HEK293 (cell line): ENCODE measurements around the gene ITGA11.

Experiments
- CTCF ChIA-PET: fragments of 350-600 bp; formaldehyde crosslinking; extraction: SDS; loops from one replicate; lab custom pipeline; 2021; ENCODE audit warnings: antibody characterized with exemption; lab: Yijun Ruan, JAX
- POLR2A ChIA-PET: fragments of 300-600 bp; formaldehyde crosslinking; extraction: SDS; loops from one replicate; lab custom pipeline; 2020; ENCODE audit warnings: antibody characterized with exemption, inconsistent platforms; lab: Yijun Ruan, JAX
- H3K27ac ChIP-seq: fragments of 200-500 bp; sonication (Bioruptor generic); 2 replicates; pipeline ENCODE4 v1.5.1; 2014; ENCODE audit warnings: low read depth, low read length, control low read depth, inconsistent platforms; ENCODE audit errors: extremely low read depth
- H3K36me3 ChIP-seq, 2 experiments: fragments of 200-500 bp in 1 of 2; sonication (Bioruptor generic) in 1 of 2; 1 replicate in 1 of 2; 2 replicates in 1 of 2; pipeline ENCODE4 v1.5.1; 2014 to 2017; ENCODE audit warnings: inconsistent platforms in 2 of 2, low read length in 2 of 2; ENCODE audit not compliant: control insufficient read depth in 2 of 2, insufficient read depth in 1 of 2
- H3K4me1 ChIP-seq: fragments of 200-500 bp; sonication (Bioruptor generic); 2 replicates; pipeline ENCODE4 v1.5.1; 2014; ENCODE audit warnings: mild to moderate bottlenecking, low read length, inconsistent platforms; ENCODE audit not compliant: control insufficient read depth, insufficient read depth
- H3K4me3 ChIP-seq: 2 replicates; pipeline ENCODE4 v1.5.1; 2011; ENCODE audit warnings: low read depth, mild to moderate bottlenecking, control low read depth, low read length, moderate library complexity
- H3K9me3 ChIP-seq: fragments of 200-500 bp; sonication (Bioruptor generic); 2 replicates; pipeline ENCODE4 v1.5.1; 2014; ENCODE audit warnings: low read depth, low read length, inconsistent platforms; ENCODE audit not compliant: control insufficient read depth, insufficient read depth
- KLF7 ChIP-seq: fragments of 450-650 bp; formaldehyde crosslinking; IDR thresholded peaks from 2 replicates; pipeline ENCODE4 v1.5.1; 2016; ENCODE audit warnings: missing biosample characterization, missing genetic modification characterization, borderline replicate concordance
- OSR2 ChIP-seq: fragments of 450-650 bp; formaldehyde crosslinking; IDR thresholded peaks from 2 replicates; pipeline ENCODE4 v1.5.1; 2016; ENCODE audit warnings: missing biosample characterization, missing genetic modification characterization
- PRDM1 ChIP-seq: fragments of 450-650 bp; formaldehyde crosslinking; IDR thresholded peaks from 2 replicates; pipeline ENCODE4; 2016; ENCODE audit warnings: missing biosample characterization, missing genetic modification characterization
- YY1 ChIP-seq: fragments of 450-650 bp; formaldehyde crosslinking; IDR thresholded peaks from 2 replicates; pipeline ENCODE4 v1.5.1; 2018; ENCODE audit warnings: missing biosample characterization, missing genetic modification characterization
- YY2 ChIP-seq: fragments of 450-650 bp; formaldehyde crosslinking; IDR thresholded peaks from 2 replicates; pipeline ENCODE4 v1.5.1; 2016; ENCODE audit warnings: missing biosample characterization, missing genetic modification characterization
- ZBTB20 ChIP-seq: fragments of 450-650 bp; formaldehyde crosslinking; IDR thresholded peaks from 2 replicates; pipeline ENCODE4 v1.5.1; 2016; ENCODE audit warnings: missing biosample characterization, missing genetic modification characterization
- ZFP37 ChIP-seq: fragments of 450-650 bp; formaldehyde crosslinking; IDR thresholded peaks from 2 replicates; pipeline ENCODE4 v1.5.1; 2016; ENCODE audit warnings: missing biosample characterization, missing genetic modification characterization
- ZNF121 ChIP-seq: fragments of 450-650 bp; formaldehyde crosslinking; IDR thresholded peaks from 2 replicates; pipeline ENCODE4 v1.5.1; 2016; ENCODE audit warnings: missing biosample characterization, missing genetic modification characterization
- ZNF138 ChIP-seq: fragments of 450-650 bp; formaldehyde crosslinking; IDR thresholded peaks from 2 replicates; pipeline ENCODE4 v1.5.1; 2016; ENCODE audit warnings: missing biosample characterization, missing genetic modification characterization, borderline replicate concordance
- ZNF2 ChIP-seq: fragments of 450-650 bp; formaldehyde crosslinking; IDR thresholded peaks from 2 replicates; pipeline ENCODE4 v1.5.1; 2016; ENCODE audit warnings: missing biosample characterization, missing genetic modification characterization
- ZNF214 ChIP-seq: fragments of 450-650 bp; formaldehyde crosslinking; IDR thresholded peaks from 2 replicates; pipeline ENCODE4 v1.5.1; 2017; ENCODE audit warnings: missing biosample characterization, mild to moderate bottlenecking, missing genetic modification characterization, borderline replicate concordance
- ZNF239 ChIP-seq: fragments of 450-650 bp; formaldehyde crosslinking; IDR thresholded peaks from 2 replicates; pipeline ENCODE4 v1.5.1; 2016; ENCODE audit warnings: missing biosample characterization, missing genetic modification characterization
- ZNF350 ChIP-seq: fragments of 450-650 bp; formaldehyde crosslinking; IDR thresholded peaks from 2 replicates; pipeline ENCODE4 v1.5.0; 2017; ENCODE audit warnings: missing biosample characterization, mild to moderate bottlenecking, missing genetic modification characterization
- ZNF623 ChIP-seq: fragments of 450-650 bp; formaldehyde crosslinking; IDR thresholded peaks from 2 replicates; pipeline ENCODE4 v1.5.1; 2016; ENCODE audit warnings: missing biosample characterization, missing genetic modification characterization
- ZNF654 ChIP-seq: fragments of 450-650 bp; formaldehyde crosslinking; IDR thresholded peaks from 2 replicates; pipeline ENCODE4 v1.5.1; 2016; ENCODE audit warnings: low read depth, missing biosample characterization, missing genetic modification characterization
- TF ChIP-seq, protein P1 (sequence below): fragments of 450-650 bp; formaldehyde crosslinking; IDR thresholded peaks from 2 replicates; pipeline ENCODE4 v1.5.1; 2016; ENCODE audit warnings: missing biosample characterization, missing genetic modification characterization
- TF ChIP-seq, protein P2 (sequence below): fragments of 450-650 bp; formaldehyde crosslinking; IDR thresholded peaks from 2 replicates; pipeline ENCODE4 v1.5.1; 2016; ENCODE audit warnings: missing biosample characterization, missing genetic modification characterization
- TF ChIP-seq, protein P3 (sequence below): fragments of 450-650 bp; formaldehyde crosslinking; IDR thresholded peaks from 2 replicates; pipeline ENCODE4 v1.5.1; 2016; ENCODE audit warnings: missing biosample characterization, missing genetic modification characterization
- TF ChIP-seq, protein P4 (sequence below): fragments of 450-650 bp; formaldehyde crosslinking; IDR thresholded peaks from 2 replicates; pipeline ENCODE4 v1.5.1; 2016; ENCODE audit warnings: missing biosample characterization, missing genetic modification characterization
- TF ChIP-seq, protein P5 (sequence below): fragments of 450-650 bp; formaldehyde crosslinking; optimal IDR thresholded peaks from 2 replicates; pipeline ENCODE3; 2016; ENCODE audit warnings: missing biosample characterization, mild to moderate bottlenecking, missing genetic modification characterization

The ITGA11 gene

DNA sequence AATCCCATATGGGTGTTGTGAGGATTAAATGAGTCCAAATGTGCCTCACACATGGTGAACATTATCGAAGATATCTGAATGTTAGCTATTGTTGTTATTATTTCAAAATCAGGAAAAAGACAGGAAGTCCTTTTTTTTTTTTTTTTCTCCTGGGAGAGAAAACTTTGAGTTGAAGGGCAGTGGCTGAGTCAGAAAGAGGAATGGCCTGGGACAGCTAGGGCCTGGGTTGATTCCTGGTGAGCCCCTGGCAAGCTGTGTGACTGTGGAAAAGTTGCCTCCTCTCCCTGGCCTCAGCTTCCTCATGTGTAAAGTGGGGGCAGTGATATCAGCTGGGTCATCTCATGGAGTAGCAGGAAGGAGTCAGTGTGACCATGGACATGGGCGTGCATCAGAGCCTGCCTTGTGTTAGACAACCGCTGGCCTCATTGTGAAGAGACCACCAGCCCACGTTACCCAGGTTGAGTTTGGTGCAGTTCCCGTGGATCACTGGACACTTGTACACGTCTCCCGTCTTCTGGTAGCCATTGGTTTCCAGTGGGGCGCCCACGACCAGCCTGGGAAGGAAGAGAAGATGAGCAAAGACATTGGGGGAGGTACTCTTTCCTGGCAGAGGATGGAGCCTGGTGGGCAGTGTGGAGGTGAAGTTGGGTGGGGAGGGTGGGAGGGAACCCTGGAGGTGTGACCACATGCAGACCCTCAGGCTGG lies 63.1 kb downstream of the ITGA11 start:
- Histone ChIP-seq H3K4me1 (no peaks in the 10 kb centered on the region), H3K9me3 (no peaks in the 10 kb centered on the region), H3K36me3 (no peaks in the 10 kb centered on the region), H3K4me3 (no peak overlapping the region), H3K27ac (no peak overlapping the region)
- POLR2A ChIA-PET: interaction anchor here (0.6 kb wide), 1 partner anchor 369 kb away, joined by 3 read pairs; no protein-coding TSS in a partner anchor
- no peak for TF ChIP-seq ZFP37 (tag by site-specific recombination)
- TF ChIP-seq, protein P1, sequence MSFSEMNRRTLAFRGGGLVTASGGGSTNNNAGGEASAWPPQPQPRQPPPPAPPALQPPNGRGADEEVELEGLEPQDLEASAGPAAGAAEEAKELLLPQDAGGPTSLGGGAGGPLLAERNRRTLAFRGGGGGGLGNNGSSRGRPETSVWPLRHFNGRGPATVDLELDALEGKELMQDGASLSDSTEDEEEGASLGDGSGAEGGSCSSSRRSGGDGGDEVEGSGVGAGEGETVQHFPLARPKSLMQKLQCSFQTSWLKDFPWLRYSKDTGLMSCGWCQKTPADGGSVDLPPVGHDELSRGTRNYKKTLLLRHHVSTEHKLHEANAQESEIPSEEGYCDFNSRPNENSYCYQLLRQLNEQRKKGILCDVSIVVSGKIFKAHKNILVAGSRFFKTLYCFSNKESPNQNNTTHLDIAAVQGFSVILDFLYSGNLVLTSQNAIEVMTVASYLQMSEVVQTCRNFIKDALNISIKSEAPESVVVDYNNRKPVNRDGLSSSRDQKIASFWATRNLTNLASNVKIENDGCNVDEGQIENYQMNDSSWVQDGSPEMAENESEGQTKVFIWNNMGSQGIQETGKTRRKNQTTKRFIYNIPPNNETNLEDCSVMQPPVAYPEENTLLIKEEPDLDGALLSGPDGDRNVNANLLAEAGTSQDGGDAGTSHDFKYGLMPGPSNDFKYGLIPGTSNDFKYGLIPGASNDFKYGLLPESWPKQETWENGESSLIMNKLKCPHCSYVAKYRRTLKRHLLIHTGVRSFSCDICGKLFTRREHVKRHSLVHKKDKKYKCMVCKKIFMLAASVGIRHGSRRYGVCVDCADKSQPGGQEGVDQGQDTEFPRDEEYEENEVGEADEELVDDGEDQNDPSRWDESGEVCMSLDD (tag by site-specific recombination): no peak
- TF ChIP-seq ZNF654 (tag by site-specific recombination): no peak
- no peak for TF ChIP-seq PRDM1
- TF ChIP-seq ZNF214 (tag by site-specific recombination): no peak
- no peak for TF ChIP-seq ZNF138 (tag by site-specific recombination)
- no peak for TF ChIP-seq KLF7 (tag by site-specific recombination)
- TF ChIP-seq, protein P2, sequence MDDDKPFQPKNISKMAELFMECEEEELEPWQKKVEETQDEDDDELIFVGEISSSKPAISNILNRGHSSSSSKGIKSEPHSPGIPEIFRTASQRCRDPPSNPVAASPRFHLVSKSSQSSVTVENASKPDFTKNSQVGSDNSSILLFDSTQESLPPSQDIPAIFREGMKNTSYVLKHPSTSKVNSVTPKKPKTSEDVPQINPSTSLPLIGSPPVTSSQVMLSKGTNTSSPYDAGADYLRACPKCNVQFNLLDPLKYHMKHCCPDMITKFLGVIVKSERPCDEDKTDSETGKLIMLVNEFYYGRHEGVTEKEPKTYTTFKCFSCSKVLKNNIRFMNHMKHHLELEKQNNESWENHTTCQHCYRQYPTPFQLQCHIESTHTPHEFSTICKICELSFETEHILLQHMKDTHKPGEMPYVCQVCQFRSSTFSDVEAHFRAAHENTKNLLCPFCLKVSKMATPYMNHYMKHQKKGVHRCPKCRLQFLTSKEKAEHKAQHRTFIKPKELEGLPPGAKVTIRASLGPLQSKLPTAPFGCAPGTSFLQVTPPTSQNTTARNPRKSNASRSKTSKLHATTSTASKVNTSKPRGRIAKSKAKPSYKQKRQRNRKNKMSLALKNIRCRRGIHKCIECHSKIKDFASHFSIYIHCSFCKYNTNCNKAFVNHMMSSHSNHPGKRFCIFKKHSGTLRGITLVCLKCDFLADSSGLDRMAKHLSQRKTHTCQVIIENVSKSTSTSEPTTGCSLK (tag by site-specific recombination): no peak
- TF ChIP-seq YY2 (tag by site-specific recombination): no peak
- TF ChIP-seq, protein P3, sequence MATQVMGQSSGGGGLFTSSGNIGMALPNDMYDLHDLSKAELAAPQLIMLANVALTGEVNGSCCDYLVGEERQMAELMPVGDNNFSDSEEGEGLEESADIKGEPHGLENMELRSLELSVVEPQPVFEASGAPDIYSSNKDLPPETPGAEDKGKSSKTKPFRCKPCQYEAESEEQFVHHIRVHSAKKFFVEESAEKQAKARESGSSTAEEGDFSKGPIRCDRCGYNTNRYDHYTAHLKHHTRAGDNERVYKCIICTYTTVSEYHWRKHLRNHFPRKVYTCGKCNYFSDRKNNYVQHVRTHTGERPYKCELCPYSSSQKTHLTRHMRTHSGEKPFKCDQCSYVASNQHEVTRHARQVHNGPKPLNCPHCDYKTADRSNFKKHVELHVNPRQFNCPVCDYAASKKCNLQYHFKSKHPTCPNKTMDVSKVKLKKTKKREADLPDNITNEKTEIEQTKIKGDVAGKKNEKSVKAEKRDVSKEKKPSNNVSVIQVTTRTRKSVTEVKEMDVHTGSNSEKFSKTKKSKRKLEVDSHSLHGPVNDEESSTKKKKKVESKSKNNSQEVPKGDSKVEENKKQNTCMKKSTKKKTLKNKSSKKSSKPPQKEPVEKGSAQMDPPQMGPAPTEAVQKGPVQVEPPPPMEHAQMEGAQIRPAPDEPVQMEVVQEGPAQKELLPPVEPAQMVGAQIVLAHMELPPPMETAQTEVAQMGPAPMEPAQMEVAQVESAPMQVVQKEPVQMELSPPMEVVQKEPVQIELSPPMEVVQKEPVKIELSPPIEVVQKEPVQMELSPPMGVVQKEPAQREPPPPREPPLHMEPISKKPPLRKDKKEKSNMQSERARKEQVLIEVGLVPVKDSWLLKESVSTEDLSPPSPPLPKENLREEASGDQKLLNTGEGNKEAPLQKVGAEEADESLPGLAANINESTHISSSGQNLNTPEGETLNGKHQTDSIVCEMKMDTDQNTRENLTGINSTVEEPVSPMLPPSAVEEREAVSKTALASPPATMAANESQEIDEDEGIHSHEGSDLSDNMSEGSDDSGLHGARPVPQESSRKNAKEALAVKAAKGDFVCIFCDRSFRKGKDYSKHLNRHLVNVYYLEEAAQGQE (tag by site-specific recombination): no peak
- no peak for TF ChIP-seq OSR2 (tag by site-specific recombination)
- TF ChIP-seq ZNF239 (tag by site-specific recombination): no peak
- TF ChIP-seq ZNF623: no peak
- TF ChIP-seq ZNF2 (tag by site-specific recombination): no peak
- no peak for TF ChIP-seq ZNF121
- no peak for TF ChIP-seq ZNF350
- TF ChIP-seq YY1: no peak
- no peak for TF ChIP-seq ZBTB20 (tag by site-specific recombination)
- TF ChIP-seq, protein P4, sequence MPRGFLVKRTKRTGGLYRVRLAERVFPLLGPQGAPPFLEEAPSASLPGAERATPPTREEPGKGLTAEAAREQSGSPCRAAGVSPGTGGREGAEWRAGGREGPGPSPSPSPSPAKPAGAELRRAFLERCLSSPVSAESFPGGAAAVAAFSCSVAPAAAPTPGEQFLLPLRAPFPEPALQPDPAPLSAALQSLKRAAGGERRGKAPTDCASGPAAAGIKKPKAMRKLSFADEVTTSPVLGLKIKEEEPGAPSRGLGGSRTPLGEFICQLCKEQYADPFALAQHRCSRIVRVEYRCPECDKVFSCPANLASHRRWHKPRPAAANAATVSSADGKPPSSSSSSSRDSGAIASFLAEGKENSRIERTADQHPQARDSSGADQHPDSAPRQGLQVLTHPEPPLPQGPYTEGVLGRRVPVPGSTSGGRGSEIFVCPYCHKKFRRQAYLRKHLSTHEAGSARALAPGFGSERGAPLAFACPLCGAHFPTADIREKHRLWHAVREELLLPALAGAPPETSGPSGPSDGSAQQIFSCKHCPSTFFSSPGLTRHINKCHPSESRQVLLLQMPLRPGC (tag by site-specific recombination): no peak
- TF ChIP-seq, protein P5, sequence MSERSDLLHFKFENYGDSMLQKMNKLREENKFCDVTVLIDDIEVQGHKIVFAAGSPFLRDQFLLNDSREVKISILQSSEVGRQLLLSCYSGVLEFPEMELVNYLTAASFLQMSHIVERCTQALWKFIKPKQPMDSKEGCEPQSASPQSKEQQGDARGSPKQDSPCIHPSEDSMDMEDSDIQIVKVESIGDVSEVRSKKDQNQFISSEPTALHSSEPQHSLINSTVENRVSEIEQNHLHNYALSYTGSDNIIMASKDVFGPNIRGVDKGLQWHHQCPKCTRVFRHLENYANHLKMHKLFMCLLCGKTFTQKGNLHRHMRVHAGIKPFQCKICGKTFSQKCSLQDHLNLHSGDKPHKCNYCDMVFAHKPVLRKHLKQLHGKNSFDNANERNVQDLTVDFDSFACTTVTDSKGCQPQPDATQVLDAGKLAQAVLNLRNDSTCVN (tag by site-specific recombination): no peak
- CTCF ChIA-PET: interaction anchor here (0.9 to 1.1 kb wide), 2 partner anchors 56 to 556 kb away, joined by 3 read pairs; no protein-coding TSS in a partner anchor
